D341Med (cell line): ENCODE data around the gene IZUMO1R.
"Not testable (repeated sequence)": the region's sequence is repeated elsewhere in the genome, so short reads cannot be mapped to it uniquely, and the experiment has no call there.

ENCODE experiments used
- DNase-seq: peaks from one replicate; pipeline ENCODE4 v3.0.0; 2012; ENCODE audit warnings: low spot score

The IZUMO1R gene

DNA sequence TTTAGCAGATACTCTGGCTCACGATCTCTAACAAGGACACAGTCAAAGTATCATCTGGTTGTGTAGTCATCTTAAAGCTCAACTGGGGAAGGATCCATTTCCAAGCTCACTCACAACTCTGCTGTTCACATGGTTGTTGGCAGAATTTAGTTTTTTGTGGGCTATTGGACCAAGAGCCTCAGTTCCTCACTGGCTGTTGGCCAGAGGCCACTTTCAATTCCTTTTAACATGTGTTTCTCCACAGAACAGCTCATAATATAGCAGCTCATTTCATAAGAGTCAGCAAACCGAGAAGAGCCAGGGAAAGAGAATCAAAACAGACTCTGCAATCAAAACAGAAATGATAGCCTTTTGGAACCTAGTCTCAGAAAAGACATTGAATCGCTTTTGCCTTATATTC is 22.6 kb downstream of the IZUMO1R start:
- no peak for DNase-seq

- no peak for DNase-seq
Measured at GRCh38 chr11:94328587-94329080, 24.3 kb downstream of the IZUMO1R start.

DNA sequence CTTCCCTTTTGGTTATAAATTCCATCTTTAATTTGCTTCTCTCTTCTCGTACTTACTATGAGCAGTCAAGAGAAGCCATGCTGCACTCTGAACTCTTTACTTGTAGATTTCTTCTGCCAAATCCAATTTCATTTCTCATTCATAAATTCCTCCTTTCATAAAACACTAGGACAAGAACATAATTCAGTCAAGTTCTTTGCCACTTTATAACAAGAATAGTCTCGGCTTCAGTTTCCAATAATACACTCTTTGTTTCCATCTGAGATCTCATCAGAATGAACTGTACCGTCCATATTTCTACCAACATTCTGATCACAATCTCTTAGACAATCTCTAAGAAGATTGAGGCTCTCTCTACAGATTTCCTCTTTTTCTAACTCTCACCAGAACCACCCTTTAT is 25.1 kb downstream of the IZUMO1R start:
- DNase-seq, result no peak

GRCh38 chr11:94330789-94331188 is 26.4 kb downstream of the IZUMO1R start:
- DNase-seq, result no peak

DNA sequence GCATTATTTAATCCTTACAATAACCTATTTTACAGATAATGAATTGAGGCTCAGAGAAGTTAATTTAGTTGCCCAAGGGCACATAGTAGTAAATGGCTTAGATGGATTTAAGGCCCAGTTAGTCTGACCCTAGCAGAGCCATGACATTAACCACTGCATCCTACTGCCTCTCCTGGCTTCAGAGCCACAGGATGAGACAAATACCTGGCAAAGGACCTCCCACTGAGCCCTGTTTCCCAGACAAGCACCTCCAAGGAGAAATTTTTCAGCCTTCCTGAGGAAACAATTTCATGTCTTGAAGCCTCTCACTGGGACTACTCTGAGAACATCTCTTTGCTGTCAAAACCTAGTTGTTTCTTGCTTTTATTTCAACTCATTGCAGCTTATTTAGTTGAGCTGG is 28.4 kb downstream of the IZUMO1R start:
- DNase-seq, result no peak

- no peak for DNase-seq
Measured at GRCh38 chr11:94336033-94336432, 31.7 kb downstream of the IZUMO1R start.

DNA sequence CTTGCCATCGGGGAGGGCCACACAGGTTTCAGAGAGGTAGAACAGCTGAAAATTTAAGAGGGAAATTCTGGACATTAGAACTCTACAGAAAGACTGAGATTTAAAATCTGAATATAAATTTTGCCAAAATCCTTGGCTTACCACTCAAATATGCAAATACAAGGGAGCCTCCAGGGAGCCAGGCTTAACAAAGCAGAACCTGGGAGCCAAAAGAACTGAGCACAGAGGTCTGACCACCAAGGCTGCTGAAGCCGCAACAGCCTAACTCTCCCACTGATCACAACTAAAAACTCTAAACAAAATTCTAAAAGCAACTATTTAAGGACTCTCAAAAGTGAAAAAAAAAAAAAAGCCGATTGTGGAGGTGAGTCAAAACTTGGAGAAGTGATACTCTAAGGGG is 34.3 kb downstream of the IZUMO1R start:
- DNase-seq, result no peak

DNA sequence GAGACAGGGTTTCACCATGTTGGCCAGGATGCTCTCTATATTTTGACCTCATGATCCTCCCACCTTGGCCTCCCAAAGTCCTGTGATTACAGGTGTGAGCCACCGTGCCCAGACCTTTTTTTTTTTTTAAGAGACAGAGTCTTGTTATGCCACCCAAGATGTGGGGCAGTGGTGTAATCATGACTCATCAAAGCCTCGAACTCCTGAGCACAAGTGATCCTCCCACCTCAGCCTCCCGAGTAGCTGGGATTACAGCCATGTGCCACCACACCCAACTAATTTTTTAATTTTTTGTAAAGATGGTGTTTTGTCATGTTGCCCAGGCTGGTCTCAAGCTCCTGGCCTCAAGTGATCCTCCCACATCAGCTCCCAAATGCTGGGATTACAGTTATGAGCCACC is 37.9 kb downstream of the IZUMO1R start:
- no peak for DNase-seq

DNA sequence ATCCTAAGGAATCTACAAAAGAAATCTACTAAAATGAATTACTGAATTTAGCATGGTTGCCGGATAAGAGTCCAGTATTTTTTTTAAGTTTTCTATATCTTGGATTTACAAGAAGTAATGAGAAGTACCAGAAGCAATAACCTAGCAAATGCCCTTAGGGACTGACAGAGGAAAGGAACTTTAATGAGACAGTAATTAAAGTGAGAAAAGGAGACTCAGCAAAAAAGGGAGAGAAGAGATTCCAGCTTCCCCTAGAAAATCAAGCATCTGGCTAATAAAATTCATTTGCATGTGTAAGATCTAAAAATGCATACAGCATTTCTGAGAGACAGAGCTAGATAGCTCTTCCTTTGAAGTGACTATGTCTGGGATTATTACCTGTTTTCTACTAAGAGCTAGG is 39.1 kb downstream of the IZUMO1R start:
- DNase-seq, result no peak

DNA sequence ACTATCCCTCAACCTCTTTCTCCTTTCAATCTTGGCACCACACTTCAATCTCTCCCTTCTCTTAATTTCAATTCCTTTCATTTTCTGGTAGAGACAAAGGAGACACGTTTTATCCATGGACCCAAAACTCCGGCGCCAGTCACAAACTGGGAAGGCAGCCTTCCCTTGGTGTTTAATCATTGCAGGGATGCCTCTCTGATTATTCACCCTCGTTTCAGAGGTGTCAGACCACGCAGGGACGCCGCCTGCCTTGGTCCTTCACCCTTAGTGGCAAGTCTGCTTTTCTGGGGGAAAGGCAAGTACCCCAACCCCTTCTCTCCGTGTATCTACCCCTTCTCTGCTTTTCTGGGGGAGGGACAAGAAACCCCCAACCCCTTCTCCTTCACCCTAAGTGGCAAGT is 41.9 kb downstream of the IZUMO1R start:
- not testable (repeated sequence) for DNase-seq

DNA sequence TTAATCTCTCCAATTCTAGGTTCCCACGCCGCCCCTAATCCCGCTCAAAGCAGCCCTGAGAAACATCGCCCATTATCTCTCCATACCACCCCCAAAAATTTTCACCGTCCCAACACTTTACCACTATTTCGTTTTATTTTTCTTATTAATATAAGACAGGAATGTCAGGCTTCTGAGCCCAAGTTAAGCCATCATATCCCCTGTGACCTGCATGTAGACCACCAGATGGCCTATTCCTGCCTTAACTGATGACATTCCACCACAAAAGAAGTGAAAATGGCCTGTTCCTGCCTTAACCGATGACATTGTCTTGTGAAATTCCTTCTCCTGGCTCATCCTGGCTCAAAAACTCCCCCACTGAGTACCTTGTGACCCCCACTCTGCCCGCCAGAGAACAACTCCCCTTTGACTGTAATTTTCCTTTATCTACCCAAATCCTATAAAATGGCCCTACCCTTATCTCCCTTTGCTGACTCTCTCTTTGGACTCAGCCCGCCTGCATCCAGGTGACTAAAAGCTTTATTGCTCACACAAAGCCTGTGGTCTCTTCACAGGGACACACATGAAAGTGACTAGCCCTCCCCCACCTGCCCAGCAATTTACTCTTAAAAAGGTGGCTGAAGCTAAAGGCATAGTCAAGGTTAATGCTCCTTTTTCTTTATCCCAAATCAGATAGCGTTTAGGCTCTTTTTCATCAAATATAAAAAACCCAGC is 46.6 kb downstream of the IZUMO1R start:
- not testable (repeated sequence) for DNase-seq
